Caco-2 (cell line): ENCODE data around the gene OR2G6. TPM values are rescaled to one million over a fixed set of nuclear protein-coding genes. Genes with fewer than 3 reads are reported as not detected.
"Not testable (repeated sequence)": the region's sequence is repeated elsewhere in the genome, so short reads cannot be mapped to it uniquely, and the experiment has no call there.

Experiments
- BruUV-seq: library from RNA; stranded (reverse); fragments of 400-500 nt; replicated peaks from 2 replicates; lab custom pipeline; 2021; lab: Mats Ljungman, UMichigan
- CTCF ChIA-PET: fragments of 300-600 bp; sonication (Branson Sonifier 250); formaldehyde crosslinking; loops from one replicate; lab custom pipeline; 2022; ENCODE audit warnings: antibody characterized with exemption; lab: Charles Lee
- POLR2A ChIA-PET: fragments of 300-600 bp; sonication (Branson Sonifier 250); formaldehyde crosslinking; loops from one replicate; lab custom pipeline; 2022; ENCODE audit warnings: antibody characterized with exemption; lab: Charles Lee
- DNase-seq, 2 experiments: peaks; one replicate each; pipeline versions ENCODE4 v3.0.0 to v3.0.0-alpha.2; 2020 to 2022
- H3K27me3 ChIP-seq: replicated peaks from 2 replicates; pipeline ENCODE4 v1.6.0; 2011; ENCODE audit warnings: low read length; ENCODE audit not compliant: control insufficient read depth, insufficient read depth
- H3K36me3 ChIP-seq: 2 replicates; pipeline ENCODE4 v1.5.1; 2011; ENCODE audit warnings: low read length; ENCODE audit not compliant: control insufficient read depth, insufficient read depth
- H3K4me1 ChIP-seq: fragments of 250-450 bp; sonication (Bioruptor Pico); 2 replicates; pipeline ENCODE4 v1.5.1; 2020; ENCODE audit warnings: mild to moderate bottlenecking
- H3K4me3 ChIP-seq: 2 replicates; pipeline ENCODE4 v1.5.1; 2011; ENCODE audit warnings: low read depth, mild to moderate bottlenecking, control low read depth, low read length
- H3K9me3 ChIP-seq: fragments of 250-450 bp; sonication (Bioruptor Pico); 2 replicates; pipeline ENCODE4 v1.5.1; 2020; ENCODE audit warnings: mild to moderate bottlenecking, moderate library complexity
- H3K27ac Mint-ChIP-seq: one replicate; pipeline ENCODE4 v1.8.0; 2022; ENCODE audit warnings: mixed read lengths; ENCODE audit not compliant: unreplicated experiment
- H3K27me3 Mint-ChIP-seq: one replicate; pipeline ENCODE4 v1.8.0; 2022; ENCODE audit warnings: mixed read lengths; ENCODE audit not compliant: insufficient read depth, unreplicated experiment
- H3K36me3 Mint-ChIP-seq: one replicate; pipeline ENCODE4 v1.8.0; 2022; ENCODE audit warnings: mild to moderate bottlenecking, mixed read lengths; ENCODE audit not compliant: insufficient read depth, unreplicated experiment
- H3K4me1 Mint-ChIP-seq: one replicate; pipeline ENCODE4 v1.8.0; 2022; ENCODE audit warnings: low read depth, mixed read lengths; ENCODE audit not compliant: unreplicated experiment
- H3K4me3 Mint-ChIP-seq: one replicate; pipeline ENCODE4 v1.8.0; 2022; ENCODE audit warnings: mild to moderate bottlenecking, moderate library complexity, mixed read lengths; ENCODE audit not compliant: unreplicated experiment
- H3K9me3 Mint-ChIP-seq: one replicate; pipeline ENCODE4 v1.8.0; 2022; ENCODE audit warnings: mixed read lengths; ENCODE audit not compliant: unreplicated experiment
- intact Hi-C: fragments of 100-400 bp; cut with micrococcal nuclease; formaldehyde crosslinking; loops from one replicate; pipeline ENCODE4 v1.10.0; 2022; ENCODE audit not compliant: unreplicated experiment
- total RNA-seq: library from RNA; stranded (reverse); gene quantifications from 2 replicates; pipeline ENCODE4 v1.2.3, GENCODE V29; 2022

Gene OR2G6
- total RNA-seq, 1 experiment from 2014 or later, result not detected

DNA sequence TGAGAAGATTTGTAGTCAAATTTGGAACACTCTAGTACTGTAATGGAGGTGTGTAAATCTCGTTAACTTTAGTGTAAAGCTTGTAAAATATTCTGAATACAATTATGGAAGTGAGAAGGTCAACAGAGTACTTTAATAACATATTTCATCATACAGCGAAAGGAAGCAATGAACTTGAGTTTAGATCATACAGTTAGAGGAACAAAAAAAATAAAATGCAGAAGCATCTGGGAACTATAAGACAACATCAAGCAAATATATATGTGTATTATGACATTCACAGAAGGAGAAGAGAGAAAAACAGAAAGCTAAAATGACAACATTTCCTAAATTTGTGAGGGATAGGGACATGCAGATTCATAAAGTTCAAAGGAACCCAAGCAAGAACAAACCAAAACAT, 61.2 kb downstream of the OR2G6 start:
- H3K27me3 Mint-ChIP-seq, H3K27ac Mint-ChIP-seq, H3K4me1 ChIP-seq, H3K36me3 ChIP-seq, H3K4me3 Mint-ChIP-seq, CTCF ChIA-PET, intact Hi-C loops, H3K36me3 Mint-ChIP-seq, H3K4me3 ChIP-seq, POLR2A ChIA-PET, BruUV-seq, H3K9me3 Mint-ChIP-seq, H3K9me3 ChIP-seq, DNase-seq, H3K4me1 Mint-ChIP-seq, H3K27me3 ChIP-seq: not testable (repeated sequence)

GRCh38 chr1:248570811-248571210, 62.9 kb downstream of the OR2G6 start:
- BruUV-seq, H3K9me3 Mint-ChIP-seq, H3K27ac Mint-ChIP-seq, H3K4me1 Mint-ChIP-seq, H3K36me3 ChIP-seq, H3K27me3 Mint-ChIP-seq, H3K36me3 Mint-ChIP-seq, H3K4me1 ChIP-seq, CTCF ChIA-PET, H3K27me3 ChIP-seq, POLR2A ChIA-PET, H3K4me3 ChIP-seq, DNase-seq, H3K4me3 Mint-ChIP-seq, H3K9me3 ChIP-seq, intact Hi-C loops: not testable (repeated sequence)

- H3K4me3 Mint-ChIP-seq, intact Hi-C loops, H3K9me3 ChIP-seq, DNase-seq, H3K4me1 ChIP-seq, H3K4me1 Mint-ChIP-seq, H3K36me3 Mint-ChIP-seq, POLR2A ChIA-PET, H3K27me3 ChIP-seq, CTCF ChIA-PET, BruUV-seq, H3K27ac Mint-ChIP-seq, H3K27me3 Mint-ChIP-seq, H3K9me3 Mint-ChIP-seq, H3K4me3 ChIP-seq, H3K36me3 ChIP-seq: not testable (repeated sequence)
Measured at GRCh38 chr1:248572049-248572448, 64.2 kb downstream of the OR2G6 start.

GRCh38 chr1:248573856-248574255, 66.0 kb downstream of the OR2G6 start:
- POLR2A ChIA-PET, H3K4me1 ChIP-seq, H3K27me3 Mint-ChIP-seq, H3K9me3 ChIP-seq, H3K27me3 ChIP-seq, H3K36me3 ChIP-seq, H3K27ac Mint-ChIP-seq, H3K36me3 Mint-ChIP-seq, CTCF ChIA-PET, intact Hi-C loops, DNase-seq, H3K9me3 Mint-ChIP-seq, H3K4me3 Mint-ChIP-seq, BruUV-seq, H3K4me1 Mint-ChIP-seq, H3K4me3 ChIP-seq: not testable (repeated sequence)

DNA sequence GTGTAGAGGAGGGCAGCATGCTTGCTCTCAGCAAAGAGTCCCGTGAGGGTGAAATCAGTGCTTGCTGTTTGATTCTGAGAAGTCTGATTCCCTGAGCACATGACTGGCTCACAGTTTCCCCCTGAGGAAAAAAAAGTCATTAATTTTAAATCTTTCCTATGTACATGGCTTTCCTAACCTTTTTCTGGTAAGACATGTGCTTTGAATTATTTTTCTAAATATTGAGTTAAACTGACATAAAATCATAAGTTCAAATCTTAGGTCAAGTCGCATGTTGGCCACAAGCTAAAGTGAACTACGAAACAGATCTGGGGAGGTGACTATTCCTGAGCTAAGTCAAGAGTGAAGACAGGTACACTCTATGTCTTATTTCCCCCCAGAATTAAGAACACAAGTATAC, 66.8 kb downstream of the OR2G6 start, which contains the start of gene OR2T34:
Gene OR2T34, minus strand, starts transcription at position 101 of the 400 bp plus-strand sequence. Its CDS starts 0 bp downstream, at position 101.
- H3K36me3 ChIP-seq, H3K4me1 Mint-ChIP-seq, H3K4me3 ChIP-seq, BruUV-seq, CTCF ChIA-PET, H3K4me3 Mint-ChIP-seq, DNase-seq, H3K4me1 ChIP-seq, POLR2A ChIA-PET, H3K9me3 Mint-ChIP-seq, H3K36me3 Mint-ChIP-seq, H3K9me3 ChIP-seq, H3K27me3 ChIP-seq, intact Hi-C loops, H3K27ac Mint-ChIP-seq, H3K27me3 Mint-ChIP-seq: not testable (repeated sequence)
